HG03342 (cell line): ENCODE data around the gene CADM3.

Experiments
- ATAC-seq: cut with Tn5 transposase; IDR thresholded peaks from one replicate; pipeline ENCODE4 v1.9.1; 2021; ENCODE audit warnings: mild to moderate bottlenecking, moderate library complexity; ENCODE audit not compliant: unreplicated experiment

CADM3 gene

DNA sequence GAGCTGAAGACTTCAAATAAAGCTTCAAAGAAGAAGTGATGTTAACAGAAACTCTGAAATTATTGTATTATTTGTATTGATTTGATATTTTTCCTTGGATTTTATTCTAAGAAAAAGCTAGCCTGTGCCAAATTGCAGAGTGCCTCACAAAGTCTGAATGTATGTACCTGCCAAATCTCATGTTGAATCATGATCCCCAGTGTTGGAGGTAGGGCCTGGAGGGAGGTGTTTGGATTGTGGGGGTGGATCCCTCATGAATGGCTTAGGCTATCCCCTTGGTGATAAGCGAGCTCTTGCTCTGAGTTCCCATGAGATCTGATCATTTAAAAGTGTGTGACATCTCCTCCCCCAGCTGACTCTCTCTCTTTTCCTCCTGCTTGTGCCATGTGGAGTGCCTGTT, 76.9 kb downstream of the CADM3 start:
- no peak for ATAC-seq

DNA sequence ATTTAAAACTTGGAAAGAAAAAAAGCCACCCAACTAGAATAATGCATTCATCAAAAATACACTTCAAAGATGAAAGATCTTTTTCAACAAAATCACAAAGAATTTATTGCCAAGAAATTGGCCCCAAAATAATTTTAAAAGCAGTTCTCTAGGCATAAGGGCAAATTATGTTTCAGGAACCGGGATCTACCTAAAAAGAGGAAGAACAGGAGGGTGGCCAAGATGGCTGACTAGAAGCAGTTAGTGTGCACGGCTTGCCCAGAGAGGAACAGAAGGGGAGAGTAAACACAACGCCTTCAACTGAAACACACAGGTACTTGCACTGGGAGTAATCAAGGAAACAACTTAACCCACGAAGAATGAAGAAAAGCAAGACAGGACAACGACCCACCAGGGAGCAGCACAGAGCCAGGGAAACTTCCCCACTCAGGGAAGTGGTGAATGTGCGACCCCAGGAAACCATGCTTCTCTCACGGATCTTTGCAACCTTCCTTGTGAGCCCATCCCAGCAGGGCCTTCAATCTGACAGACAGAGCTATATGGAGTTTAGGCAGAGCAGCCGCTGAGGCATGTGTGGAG, 79.3 kb downstream of the CADM3 start:
- no peak for ATAC-seq
